Activated naive CD8-positive, alpha-beta T cell treated with anti-CD3 and anti-CD28 coated beads, Interleukin-2, amount 10 ng/mL, durations not matched to agents 7 days and 5 days (primary cell): Measurements from ENCODE around the gene NETO2. TPM values are rescaled to one million over a fixed set of nuclear protein-coding genes. Genes with fewer than 3 reads are reported as not detected.
"Not testable (repeated sequence)": the region's sequence is repeated elsewhere in the genome, so short reads cannot be mapped to it uniquely, and the experiment has no call there.

Experiments
- ATAC-seq: fragments of 150-1000 bp; cut with Tn5 transposase; one replicate; pipeline ENCODE4 v1.10.0; 2021; ENCODE audit warnings: low read depth, moderate library complexity
- POLR2A ChIA-PET: fragments of 350-600 bp; sonication (Branson Sonifier 250); formaldehyde crosslinking; loops from one replicate; lab custom pipeline; 2021; ENCODE audit warnings: antibody characterized with exemption; lab: Charles Lee
- DNase-seq: peaks from one replicate; pipeline ENCODE4 v3.0.0; 2021
- H3K27ac Mint-ChIP-seq: one replicate; pipeline ENCODE4 v1.8.0; 2022; ENCODE audit warnings: mild to moderate bottlenecking, mixed read lengths
- H3K27me3 Mint-ChIP-seq: one replicate; pipeline ENCODE4 v1.8.0; 2022; ENCODE audit warnings: mild to moderate bottlenecking, moderate library complexity, mixed read lengths
- H3K36me3 Mint-ChIP-seq: one replicate; pipeline ENCODE4 v1.8.0; 2021; ENCODE audit warnings: mild to moderate bottlenecking, mixed read lengths
- H3K4me1 Mint-ChIP-seq: one replicate; pipeline ENCODE4 v1.8.0; 2021; ENCODE audit warnings: mixed read lengths
- H3K4me3 Mint-ChIP-seq: one replicate; pipeline ENCODE4 v1.8.0; 2022; ENCODE audit warnings: mild to moderate bottlenecking, moderate library complexity, mixed read lengths
- H3K9me3 Mint-ChIP-seq: one replicate; pipeline ENCODE4 v1.8.0; 2021; ENCODE audit warnings: mixed read lengths
- total RNA-seq, 2 experiments: library from RNA; stranded (reverse); gene quantifications; one replicate each; pipeline ENCODE4 v1.2.3, GENCODE V29; 2021

The NETO2 gene
- total RNA-seq, 2 experiments from 2014 or later, result 0.91 to 1.7 TPM

DNA sequence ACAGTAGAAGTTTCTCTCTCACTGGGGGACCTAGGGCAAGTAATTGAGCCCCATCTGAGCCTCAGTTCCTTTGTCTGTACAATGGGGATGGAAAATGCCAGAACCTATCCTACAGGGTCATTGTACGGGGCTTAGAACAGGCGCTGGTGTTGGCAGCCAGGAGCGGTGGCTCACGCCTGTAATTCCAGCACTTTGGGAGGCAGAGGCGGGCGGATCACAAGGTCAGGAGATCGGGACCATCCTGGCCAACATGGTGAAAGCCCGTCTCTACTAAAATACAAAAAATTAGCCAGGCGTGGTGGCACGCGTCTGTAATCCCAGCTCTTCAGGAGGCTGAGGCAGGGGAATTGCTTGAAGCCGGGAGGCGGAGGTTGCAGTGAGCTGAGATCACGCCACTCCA is 87.7 kb downstream of the NETO2 start:
- not testable (repeated sequence) for H3K36me3 Mint-ChIP-seq
- POLR2A ChIA-PET, result interaction anchor here (0.6 kb wide), 1 partner anchor 405 kb away, joined by 3 read pairs; the partner anchor contains the start of gene PHKB

DNA sequence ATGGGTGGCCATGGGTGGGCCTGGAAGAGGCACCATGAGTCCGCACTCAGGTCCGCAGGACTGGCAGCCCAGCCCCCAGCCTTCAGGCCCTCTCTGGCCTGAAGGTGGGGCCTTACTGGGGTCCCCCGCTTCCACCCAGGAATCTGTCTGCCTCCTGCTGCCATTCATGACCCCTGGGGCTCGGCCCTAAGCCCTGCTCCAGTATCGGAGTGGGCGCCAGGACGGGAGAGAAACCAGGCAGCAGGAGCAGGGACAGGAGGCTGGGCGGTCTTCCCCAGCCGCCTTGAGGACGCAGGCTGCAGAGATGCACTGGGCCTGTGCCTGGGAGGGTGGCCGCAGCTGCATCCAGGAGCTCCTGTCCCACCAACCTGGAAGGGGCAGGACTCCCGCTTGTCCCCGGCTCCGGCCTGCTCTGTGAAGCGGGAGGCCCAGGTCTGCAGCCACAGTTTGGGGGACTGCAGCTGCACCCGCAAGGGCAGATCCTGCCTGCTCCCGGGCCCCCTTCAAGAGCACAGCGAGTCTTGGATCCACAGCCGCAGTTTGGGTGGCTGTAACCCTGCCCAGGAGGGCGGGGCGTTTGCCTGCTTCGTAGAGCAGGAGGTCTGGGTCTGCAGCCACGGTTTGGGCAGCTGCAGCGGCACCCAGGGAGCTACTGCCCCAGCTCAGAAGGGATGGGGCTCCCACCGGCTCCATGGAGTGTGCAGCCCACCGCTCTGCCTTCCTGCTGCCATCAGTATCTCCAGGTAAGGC is 88.4 kb downstream of the NETO2 start:
- Mint-ChIP-seq H3K4me3 (no peak overlapping the region), H3K9me3 (no peaks in the 10 kb centered on the region), H3K27me3 (no peaks in the 10 kb centered on the region), H3K36me3 (no peaks in the 10 kb centered on the region), H3K27ac (no peak overlapping the region), H3K4me1 (no peaks in the 10 kb centered on the region)
- DNase-seq, result no peak
- ATAC-seq, result no peak
- POLR2A ChIA-PET, result no interaction called here

More for the DNA sequence above, 87.7 kb downstream of the NETO2 start:
- DNase-seq, H3K27ac Mint-ChIP-seq, H3K27me3 Mint-ChIP-seq, H3K4me3 Mint-ChIP-seq, H3K4me1 Mint-ChIP-seq, ATAC-seq, H3K9me3 Mint-ChIP-seq: not testable (repeated sequence)

DNA sequence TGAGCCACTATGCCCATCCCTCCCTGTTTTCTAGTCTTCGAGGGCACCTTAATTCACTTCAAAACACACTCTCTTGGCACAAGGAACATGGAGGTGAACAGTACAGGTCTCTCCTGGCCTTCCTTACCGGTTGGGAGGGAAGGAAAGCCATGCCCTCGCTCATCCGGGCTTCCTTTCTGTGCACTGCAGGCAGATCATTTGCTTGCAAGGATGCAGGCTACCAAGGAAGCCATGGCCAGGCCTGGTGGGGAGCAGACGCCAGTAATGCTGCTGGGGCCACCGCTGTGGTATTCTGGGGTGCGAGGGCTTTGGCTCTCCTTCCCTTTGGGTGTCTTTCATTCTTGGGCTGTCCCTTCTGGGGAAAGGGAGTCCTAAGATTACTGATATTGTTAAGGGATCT is 89.4 kb downstream of the NETO2 start:
- Mint-ChIP-seq H3K4me3 (no peak overlapping the region), H3K27ac (no peak overlapping the region), H3K36me3 (no peaks in the 10 kb centered on the region), H3K9me3 (no peaks in the 10 kb centered on the region), H3K4me1 (no peaks in the 10 kb centered on the region), H3K27me3 (no peaks in the 10 kb centered on the region)
- POLR2A ChIA-PET, result no interaction called here
- DNase-seq, result no peak
- ATAC-seq, result no peak

DNA sequence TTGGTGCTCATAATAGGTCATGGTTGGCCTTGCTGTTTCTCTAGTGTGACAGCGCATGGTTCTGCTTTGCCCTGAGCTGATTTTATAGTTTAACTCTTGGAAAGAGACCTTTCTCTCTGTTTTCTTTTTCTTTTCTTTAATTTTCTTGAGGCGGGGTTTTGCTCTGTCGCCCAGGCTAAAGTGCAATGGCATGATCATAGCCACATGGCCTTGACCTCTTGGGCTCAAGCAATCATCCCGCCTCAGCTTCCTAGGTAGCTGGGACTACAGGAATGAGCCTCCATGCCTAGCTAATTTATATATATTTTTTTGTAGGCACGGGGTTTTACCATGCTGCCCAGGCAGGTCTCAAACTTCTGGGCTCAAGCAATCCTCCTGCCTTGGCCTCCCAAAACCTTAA is 89.8 kb downstream of the NETO2 start:
- Mint-ChIP-seq H3K4me1 (no peaks in the 10 kb centered on the region), H3K9me3 (no peaks in the 10 kb centered on the region), H3K36me3 (no peaks in the 10 kb centered on the region), H3K4me3 (no peak overlapping the region), H3K27me3 (no peaks in the 10 kb centered on the region), H3K27ac (no peak overlapping the region)
- ATAC-seq (no peak), DNase-seq (no peak)
- POLR2A ChIA-PET, result no interaction called here

DNA sequence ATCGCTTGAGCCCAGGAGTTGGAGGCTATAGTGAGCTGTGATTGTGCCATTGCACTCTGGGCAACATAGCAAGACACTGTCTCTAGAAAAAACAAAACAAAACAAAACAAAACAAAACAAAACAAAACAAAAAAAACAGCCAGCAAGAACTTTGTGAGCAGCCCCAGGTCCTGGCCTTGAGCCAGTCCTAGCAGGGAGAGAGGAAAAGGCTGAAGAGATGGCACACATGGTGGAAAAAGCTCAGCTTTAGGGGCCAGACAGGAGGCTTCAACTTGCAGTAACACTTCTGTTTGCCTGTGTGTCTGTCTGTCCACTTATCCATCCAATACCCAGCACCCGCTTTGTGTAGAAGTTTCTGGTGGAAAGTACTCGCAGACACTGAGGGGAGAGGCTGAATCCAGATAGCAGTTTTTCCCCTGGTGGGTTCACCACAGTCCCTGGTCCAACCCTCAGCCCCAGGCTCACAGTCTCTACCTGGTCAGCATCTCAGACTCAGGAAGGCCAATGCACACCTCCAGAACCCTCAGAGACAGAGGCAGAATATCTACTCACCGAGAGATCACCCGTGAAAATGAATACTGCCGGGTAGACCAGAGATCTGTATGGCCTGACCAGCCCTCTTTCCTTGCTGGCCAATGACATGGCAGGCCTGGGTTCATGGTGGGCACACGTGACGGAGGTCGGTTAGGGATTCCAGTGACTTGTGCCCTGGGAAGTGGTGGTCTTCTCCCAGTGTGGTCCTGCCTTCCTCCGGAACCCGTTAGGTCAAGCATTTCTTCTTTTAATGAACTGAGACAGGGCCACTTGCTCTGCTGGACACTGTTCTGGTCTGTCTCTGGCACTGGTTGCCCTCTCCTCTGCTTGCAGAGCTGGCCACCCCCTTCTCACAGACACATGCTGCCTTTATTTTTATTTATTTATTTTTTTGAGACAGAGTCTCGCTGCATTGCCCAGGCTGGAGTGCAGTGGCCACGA is 90.8 kb downstream of the NETO2 start:
- no peaks in the 10 kb centered on the region for H3K27me3 Mint-ChIP-seq
- DNase-seq (no peak), ATAC-seq (no peak)
- no peak overlapping the region for H3K4me3 Mint-ChIP-seq
- no peaks in the 10 kb centered on the region for H3K9me3 Mint-ChIP-seq
- POLR2A ChIA-PET, result no interaction called here
- H3K4me1 Mint-ChIP-seq, result no peaks in the 10 kb centered on the region
- no peaks in the 10 kb centered on the region for H3K36me3 Mint-ChIP-seq
- no peak overlapping the region for H3K27ac Mint-ChIP-seq

DNA sequence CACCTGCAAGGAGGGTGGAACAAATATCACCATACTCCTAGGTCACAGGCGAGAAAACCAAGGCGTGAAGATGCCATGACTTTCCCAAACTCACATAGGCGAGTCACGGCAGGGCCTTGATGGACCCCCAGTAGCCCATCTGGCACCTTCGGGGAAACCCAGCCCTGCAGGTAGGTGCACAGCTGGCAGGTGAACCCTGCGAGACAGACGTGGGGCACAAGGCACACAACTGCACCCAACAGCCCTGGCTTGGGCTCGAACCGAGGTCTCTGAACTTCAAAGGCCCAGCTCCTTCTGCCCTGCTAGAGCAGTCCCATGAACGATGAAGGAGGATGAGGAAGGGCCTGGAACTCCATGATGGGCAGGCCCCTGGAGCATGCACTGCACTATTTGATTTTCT is 92.7 kb downstream of the NETO2 start:
- DNase-seq (no peak), ATAC-seq (no peak)
- no peak overlapping the region for H3K27ac Mint-ChIP-seq
- POLR2A ChIA-PET, result no interaction called here
- H3K9me3 Mint-ChIP-seq, result no peaks in the 10 kb centered on the region
- H3K4me3 Mint-ChIP-seq, result no peak overlapping the region
- peaks cover 4% of the 10 kb centered on the region for H3K4me1 Mint-ChIP-seq
- no peaks in the 10 kb centered on the region for H3K36me3 Mint-ChIP-seq
- no peaks in the 10 kb centered on the region for H3K27me3 Mint-ChIP-seq

DNA sequence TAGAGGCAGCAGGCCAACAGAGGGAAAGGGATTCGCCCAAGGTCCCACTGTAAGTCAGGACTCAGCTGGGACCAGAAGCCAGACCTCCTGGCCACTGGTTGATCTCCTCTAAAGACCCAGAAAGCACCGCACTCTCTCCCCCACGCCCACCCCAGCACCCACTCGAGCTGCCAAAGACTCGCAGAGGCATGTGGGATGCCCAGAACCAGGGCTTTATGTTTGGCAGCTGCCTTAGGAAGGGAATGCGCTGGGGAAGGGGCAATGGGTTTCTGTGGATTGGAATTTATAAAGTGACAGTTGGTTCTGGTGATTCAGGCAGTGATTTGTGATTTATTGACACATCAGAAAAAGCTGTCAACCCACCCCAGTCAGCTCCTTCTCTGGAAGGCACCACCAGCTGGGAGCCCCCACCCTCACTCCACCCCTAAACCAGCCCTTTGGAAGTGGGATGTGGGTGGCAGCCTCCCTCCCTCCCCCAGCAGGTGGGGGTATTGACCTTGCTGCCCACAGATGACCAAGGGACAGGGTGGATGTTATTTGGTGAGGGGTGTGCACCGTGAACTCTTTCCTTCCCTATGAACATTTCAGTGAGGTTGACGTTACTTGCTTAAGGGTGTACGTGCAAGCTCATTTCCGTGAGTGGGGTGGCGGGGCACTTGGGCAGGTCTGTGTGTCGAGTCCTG is 93.7 kb downstream of the NETO2 start:
- no peaks in the 10 kb centered on the region for H3K9me3 Mint-ChIP-seq
- H3K4me3 Mint-ChIP-seq, result no peak overlapping the region
- DNase-seq, result no peak
- POLR2A ChIA-PET, result no interaction called here
- H3K4me1 Mint-ChIP-seq, result peaks cover 11% of the 10 kb centered on the region
- H3K27me3 Mint-ChIP-seq, result no peaks in the 10 kb centered on the region
- ATAC-seq, result no peak
- H3K27ac Mint-ChIP-seq, result no peak overlapping the region
- no peaks in the 10 kb centered on the region for H3K36me3 Mint-ChIP-seq

DNA sequence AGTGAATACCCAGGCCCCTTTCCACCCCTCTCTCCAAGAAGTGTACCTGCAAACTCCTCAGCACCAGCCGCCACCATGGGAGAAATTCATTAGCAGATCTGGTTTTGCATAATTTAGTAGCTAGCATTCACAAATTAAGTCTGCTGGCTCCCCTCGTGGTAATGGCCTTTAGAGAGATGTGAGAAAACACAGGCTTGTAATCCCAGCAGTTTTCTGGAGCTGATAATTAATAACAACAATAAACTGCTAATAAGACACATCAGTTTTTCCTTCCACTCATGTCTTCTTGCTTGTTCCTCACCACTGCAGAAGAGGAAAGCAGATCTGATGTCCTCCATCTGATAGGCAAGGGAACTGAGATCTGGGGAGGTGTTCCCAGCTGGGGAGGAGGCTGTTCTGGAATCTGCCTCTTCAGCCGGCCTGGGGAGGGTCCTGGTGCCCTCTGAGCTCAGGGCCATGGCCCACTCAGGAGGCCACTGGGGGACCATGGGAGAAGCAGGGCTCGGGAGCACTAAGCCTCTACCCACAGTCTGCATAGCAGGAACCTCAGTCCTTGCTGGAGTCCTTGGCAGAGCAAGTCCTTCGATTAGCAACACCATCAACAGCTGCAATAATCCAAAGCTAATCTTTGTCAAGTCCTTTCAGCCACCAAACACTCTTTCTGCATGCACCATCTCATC is 96.1 kb downstream of the NETO2 start:
- no peak overlapping the region for H3K4me3 Mint-ChIP-seq
- no peak overlapping the region for H3K27ac Mint-ChIP-seq
- no peak for ATAC-seq
- H3K4me1 Mint-ChIP-seq, result peaks cover 14% of the 10 kb centered on the region
- H3K36me3 Mint-ChIP-seq, result no peaks in the 10 kb centered on the region
- no peaks in the 10 kb centered on the region for H3K9me3 Mint-ChIP-seq
- POLR2A ChIA-PET, result interaction anchor here (0.9 kb wide), 1 partner anchor 10 kb away, joined by 5 read pairs; no protein-coding TSS in a partner anchor
- H3K27me3 Mint-ChIP-seq, result no peaks in the 10 kb centered on the region
- no peak for DNase-seq

DNA sequence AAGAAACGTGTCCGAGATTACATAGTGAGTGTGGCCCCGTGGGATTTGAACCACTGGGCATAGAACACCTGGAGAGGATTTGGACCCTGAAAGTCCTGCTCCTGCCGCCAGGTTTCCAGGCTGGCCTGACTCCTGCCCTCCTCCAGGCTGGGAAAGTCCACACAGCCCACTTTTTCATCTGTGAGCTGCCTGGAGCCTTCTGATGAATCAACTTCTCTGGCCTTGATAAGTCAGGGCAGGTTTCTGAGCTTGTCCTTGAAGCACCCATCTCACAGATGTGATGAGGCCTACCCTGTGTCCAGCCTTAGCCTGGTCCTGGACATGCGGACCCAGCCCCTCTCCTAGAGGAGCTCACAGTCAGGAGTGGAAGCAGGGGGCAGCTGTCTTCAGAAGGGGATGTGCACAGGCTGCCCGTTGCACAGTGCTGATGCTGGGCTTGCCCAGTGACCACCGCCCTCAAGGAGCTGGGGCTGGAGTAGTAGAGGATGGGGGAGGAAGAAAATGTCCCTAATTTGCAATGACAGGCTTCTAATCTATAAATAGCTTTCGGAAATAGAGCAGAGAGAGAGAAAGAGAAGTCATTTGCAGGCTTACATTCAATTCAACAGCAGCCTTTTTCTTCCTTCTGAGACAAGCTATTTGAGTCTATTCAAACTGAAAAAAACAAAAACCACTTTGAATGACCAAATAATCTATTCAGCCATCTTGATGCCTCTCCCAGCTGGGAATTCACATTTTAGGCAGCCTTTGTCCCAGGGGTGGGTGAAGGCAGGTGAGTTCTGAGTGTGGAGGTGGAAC is 96.8 kb downstream of the NETO2 start:
- POLR2A ChIA-PET, result interaction anchor here (0.9 kb wide), 1 partner anchor 9 kb away, joined by 5 read pairs; no protein-coding TSS in a partner anchor
- Mint-ChIP-seq H3K27ac (no peak overlapping the region), H3K4me3 (no peak overlapping the region), H3K27me3 (no peaks in the 10 kb centered on the region), H3K36me3 (no peaks in the 10 kb centered on the region), H3K4me1 (peaks cover 14% of the 10 kb centered on the region), H3K9me3 (no peaks in the 10 kb centered on the region)
- ATAC-seq (no peak), DNase-seq (no peak)

DNA sequence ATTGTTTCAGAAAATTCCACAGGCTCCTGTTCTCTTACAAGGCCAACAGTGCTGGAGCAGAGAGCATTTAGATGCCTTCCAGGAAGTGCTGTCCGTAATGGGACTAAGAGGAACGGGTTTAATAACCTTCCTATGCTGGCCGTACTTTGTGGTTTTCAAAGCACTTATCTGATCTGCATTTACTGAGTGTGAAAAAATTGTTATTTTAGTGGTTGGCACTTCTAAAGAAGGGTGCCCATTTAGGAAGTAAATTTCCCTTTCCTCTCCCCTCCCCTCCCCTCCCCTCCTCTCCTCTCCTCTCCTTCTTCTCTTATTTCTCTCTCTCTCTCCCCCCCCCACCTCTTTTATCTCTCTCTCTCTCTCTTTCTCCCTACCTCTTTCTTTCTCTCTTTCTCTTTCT is 98.3 kb downstream of the NETO2 start:
- no peaks in the 10 kb centered on the region for H3K36me3 Mint-ChIP-seq
- ATAC-seq (no peak), DNase-seq (no peak)
- peak overlapping the region; percentile 26 for H3K27ac Mint-ChIP-seq
- H3K4me1 Mint-ChIP-seq, result peaks cover 14% of the 10 kb centered on the region
- peak overlapping the region; percentile 11 for H3K4me3 Mint-ChIP-seq
- H3K27me3 Mint-ChIP-seq, result no peaks in the 10 kb centered on the region
- no peaks in the 10 kb centered on the region for H3K9me3 Mint-ChIP-seq
- POLR2A ChIA-PET, result no interaction called here

DNA sequence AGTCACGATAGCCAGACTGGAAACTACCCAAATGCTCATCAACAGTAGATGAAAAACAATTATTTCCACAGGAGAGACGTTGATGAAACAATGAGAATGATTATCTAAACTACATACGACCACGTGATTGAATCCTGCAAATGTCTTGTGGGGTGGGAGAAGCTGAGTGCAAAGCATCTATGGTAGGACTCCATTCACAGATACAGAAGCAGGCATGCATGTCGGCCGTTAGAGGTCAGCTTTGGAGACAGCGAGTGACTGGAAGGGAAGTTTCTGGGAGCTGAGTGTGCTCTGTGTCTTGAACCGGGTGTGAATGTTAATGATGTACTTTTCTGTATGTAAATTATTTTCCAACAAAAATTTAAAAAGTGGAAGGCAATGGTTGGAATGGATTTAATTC is 98.7 kb downstream of the NETO2 start:
- no peaks in the 10 kb centered on the region for H3K27me3 Mint-ChIP-seq
- no peak overlapping the region for H3K27ac Mint-ChIP-seq
- POLR2A ChIA-PET, result no interaction called here
- no peaks in the 10 kb centered on the region for H3K36me3 Mint-ChIP-seq
- no peaks in the 10 kb centered on the region for H3K9me3 Mint-ChIP-seq
- DNase-seq (no peak), ATAC-seq (no peak)
- peaks cover 14% of the 10 kb centered on the region for H3K4me1 Mint-ChIP-seq
- no peak overlapping the region for H3K4me3 Mint-ChIP-seq

DNA sequence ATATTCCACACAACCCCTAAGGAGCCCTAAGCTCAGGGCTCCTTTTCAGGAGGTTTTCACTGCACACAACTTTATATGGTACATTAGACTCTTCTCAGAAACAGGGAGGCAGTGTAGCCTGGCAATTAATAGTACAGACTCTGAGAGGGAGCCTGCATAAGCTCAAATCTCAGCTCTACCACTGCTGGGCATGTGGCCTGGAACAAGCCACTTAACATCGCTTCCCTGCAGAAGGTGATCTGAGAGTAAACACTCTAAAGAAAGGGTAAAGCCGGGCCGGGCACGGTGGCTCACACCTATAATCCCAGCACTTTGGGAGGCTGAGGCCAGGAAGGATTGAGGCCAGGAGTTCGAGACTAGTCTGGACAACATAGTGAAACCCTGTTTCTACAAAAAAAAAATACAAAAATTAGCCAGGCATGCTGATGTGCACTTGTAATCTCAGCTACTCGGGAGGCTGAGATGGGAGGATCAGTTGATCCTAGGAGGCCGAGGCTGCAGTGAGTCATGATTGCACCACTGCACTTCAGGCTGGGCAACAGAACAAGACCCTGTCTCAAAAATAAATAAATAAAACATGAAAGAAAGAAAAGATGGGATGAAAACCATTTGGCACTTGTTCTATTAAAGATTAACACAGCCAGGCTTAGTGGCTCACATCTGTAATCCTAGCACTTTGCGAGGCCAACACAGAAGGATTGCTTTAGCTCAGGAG is 99.6 kb downstream of the NETO2 start:
- Mint-ChIP-seq H3K27me3 (peaks cover 4% of the 10 kb centered on the region), H3K36me3 (no peaks in the 10 kb centered on the region), H3K9me3 (no peaks in the 10 kb centered on the region), H3K27ac (no peak overlapping the region), H3K4me3 (no peak overlapping the region), H3K4me1 (peaks cover 14% of the 10 kb centered on the region)
- no peak for ATAC-seq
- DNase-seq, result no peak
- POLR2A ChIA-PET, result no interaction called here
